ENCODE data around the gene KDM1B. TPM values are rescaled to one million over a fixed set of nuclear protein-coding genes. Genes with fewer than 3 reads are reported as not detected.
A peak's percentile ranks its signal among the peaks of the same experiment; 100 is the strongest.

The KDM1B gene
- total and polyA plus RNA-seq, 2 of the 8 experiments (the other 6 are each of a cell fraction or from before 2014, with no cell fraction given): 3.7 to 7.5 TPM

- no peak overlapping the region for H3K14ac ChIP-seq (ENCODE audit: insufficient read length)
- no peaks in the 10 kb centered on the region for H3K9me3 ChIP-seq (ENCODE audit: insufficient read depth in 2 of 2, low read depth in 1 of 2, low read length in 1 of 2)
- no peak overlapping the region for H2BK120ac ChIP-seq (replicated peaks; ENCODE audit: low read depth, low read length)
- no peak overlapping the region for H3K23ac ChIP-seq (ENCODE audit: insufficient read length)
- no peak overlapping the region for H3K4me2 ChIP-seq (ENCODE audit: insufficient read depth in 1 of 2, low read depth in 2 of 2, low read length in 2 of 2)
- 91% methylated on average over 5 of the region's 5 CpGs; no CpG with 5 or more reads in 1 of the 2 experiments for WGBS, 2 experiments (ENCODE audit: extremely low coverage in 1 of 2, insufficient coverage in 1 of 2, insufficient read length in 1 of 2, insufficient replicate concordance in 2 of 2, low coverage in 1 of 2, low lambda C conversion rate in 2 of 2, missing lambda C conversion rate in 1 of 2)
- no peak for FAIRE-seq
- no peaks in the 10 kb centered on the region for H3K27me3 ChIP-seq (replicated peaks in 1 of 4; ENCODE audit: control insufficient read depth in 3 of 4, extremely low read depth in 1 of 4, insufficient read depth in 3 of 4, low read length in 3 of 4)
- H3K79me1 ChIP-seq (ENCODE audit: low read depth, low read length): no peaks in the 10 kb centered on the region
- H3K79me2 ChIP-seq (ENCODE audit: control insufficient read depth in 1 of 2, insufficient read depth in 2 of 2, low read length in 2 of 2): no peaks in the 10 kb centered on the region
- no peak overlapping the region for H2AFZ ChIP-seq (ENCODE audit: low read length)
- POLR2A ChIA-PET (ENCODE audit: partially characterized antibody): no interaction called here
- H3K27ac ChIP-seq (ENCODE audit: low read depth, low read length): no peak overlapping the region
- CTCF ChIA-PET (ENCODE audit: partially characterized antibody): interaction anchor here (0.7 to 2.1 kb wide), 12 partner anchors 10 to 390 kb away, joined by 3 to 27 read pairs (median 4); partner anchors contain the start of gene NHLRC1
- H2AK5ac ChIP-seq (ENCODE audit: low read depth, low read length): no peak overlapping the region
- no peak overlapping the region for H4K8ac ChIP-seq (ENCODE audit: extremely low read depth, insufficient read depth, low read length)
- no peak overlapping the region for H2BK12ac ChIP-seq (ENCODE audit: low read depth, low read length)
- TF ChIP-seq POLR2AphosphoS5 (IDR thresholded peaks at IDR 0.05; ENCODE audit: low read depth, low read length) (no peak), CBX5 (IDR thresholded peaks at IDR 0.05; ENCODE audit: low read depth, low read length) (no peak), RAD21 (IDR thresholded peaks at IDR 0.05 in 1 of 2, conservative IDR thresholded peaks at IDR 0.05 in 1 of 2; ENCODE audit: low read depth in 2 of 2, low read length in 2 of 2) (peak; percentile 21 to 27; a peak in 2 of 4 replicates)
- no peaks in the 10 kb centered on the region for H3K23me2 ChIP-seq (ENCODE audit: low read depth, low read length)
- H3K56ac ChIP-seq (replicated peaks; ENCODE audit: insufficient read length, low read depth, low read length): no peak overlapping the region
- H3K4ac ChIP-seq (replicated peaks; ENCODE audit: insufficient read length, low read depth, low read length): no peak overlapping the region
- no peak overlapping the region for H4K91ac ChIP-seq (replicated peaks; ENCODE audit: insufficient read length, low read length)
- DNase-seq (ENCODE audit: low read depth in 1 of 2, low spot score in 2 of 2): no peak
- H3K36me3 ChIP-seq (ENCODE audit: control insufficient read depth in 2 of 4, insufficient read depth in 4 of 4, low read length in 3 of 4): peaks cover 4 to 15% (median 7%) of the 10 kb centered on the region in 4 experiments
- no peaks in the 10 kb centered on the region for H4K20me1 ChIP-seq (replicated peaks in 1 of 2; ENCODE audit: control insufficient read depth in 1 of 2, insufficient read depth in 2 of 2, low read length in 2 of 2)
- H3K9ac ChIP-seq (replicated peaks in 1 of 4; ENCODE audit: extremely low read depth in 1 of 4, low read depth in 3 of 4, low read length in 3 of 4): no peak overlapping the region
- H2BK5ac ChIP-seq (ENCODE audit: low read depth, low read length): no peak overlapping the region
- no peak overlapping the region for H4K5ac ChIP-seq (ENCODE audit: insufficient read length, low read depth, low read length)
- no peak overlapping the region for H2BK15ac ChIP-seq (ENCODE audit: low read length)
- no peak overlapping the region for H3K4me3 ChIP-seq (ENCODE audit: extremely low read depth in 1 of 4, insufficient read depth in 2 of 4, low read depth in 3 of 4, low read length in 4 of 4)
- H3K18ac ChIP-seq (ENCODE audit: extremely low read depth, low read length): no peak overlapping the region
- H3K4me1 ChIP-seq (replicated peaks in 1 of 4; ENCODE audit: control insufficient read depth in 3 of 4, insufficient read depth in 4 of 4, low read length in 3 of 4): no peaks in the 10 kb centered on the region
- no peak overlapping the region for H2BK20ac ChIP-seq (ENCODE audit: low read length)
These were observed 16.3 kb upstream of the KDM1B start for GRCh38 chr6:18138906-18139305.
